D721Med (cell line): Measurements from ENCODE around the gene CRTAC1.

Experiments used
- DNase-seq: peaks from one replicate; pipeline ENCODE4 v3.0.0; 2011; ENCODE audit warnings: low spot score; ENCODE audit not compliant: insufficient read length
- FAIRE-seq: peaks from 2 replicates; lab custom pipeline; 2011; peaks lifted over from hg19 to GRCh38; lab: Jason Lieb, UNC
- CTCF ChIP-seq: IDR thresholded peaks from 2 replicates; pipeline ENCODE4 v1.5.1; 2012; ENCODE audit warnings: mild to moderate bottlenecking, control low read depth; ENCODE audit not compliant: insufficient read depth; ENCODE audit errors: missing control alignments

CRTAC1 gene

GRCh38 chr10:97887399-97887798 is 143.0 kb downstream of the CRTAC1 start:
- FAIRE-seq (no peak), DNase-seq (no peak)

GRCh38 chr10:97886286-97886685 is 144.1 kb downstream of the CRTAC1 start:
- no peak for FAIRE-seq
- TF ChIP-seq CTCF: no peak
- no peak for DNase-seq

More at GRCh38 chr10:97887399-97887798, 143.0 kb downstream of the CRTAC1 start:
- TF ChIP-seq CTCF: no peak

GRCh38 chr10:97883092-97883485 is 147.3 kb downstream of the CRTAC1 start:
- FAIRE-seq (no peak), DNase-seq (no peak)
- no peak for TF ChIP-seq CTCF

- no peak for DNase-seq
These were observed 148.0 kb downstream of the CRTAC1 start for GRCh38 chr10:97882142-97883091.

GRCh38 chr10:97880109-97880508 is 150.3 kb downstream of the CRTAC1 start:
- FAIRE-seq: no peak
- no peak for DNase-seq
- TF ChIP-seq CTCF: no peak

More at GRCh38 chr10:97882142-97883091, 148.0 kb downstream of the CRTAC1 start:
- TF ChIP-seq CTCF: no peak
- FAIRE-seq: no peak

GRCh38 chr10:97879241-97879640 is 151.2 kb downstream of the CRTAC1 start:
- DNase-seq (no peak), FAIRE-seq (no peak)
- TF ChIP-seq CTCF: no peak

GRCh38 chr10:97876402-97876801 is 154.0 kb downstream of the CRTAC1 start:
- DNase-seq (no peak), FAIRE-seq (no peak)
- no peak for TF ChIP-seq CTCF
